Mesodermal cell (in vitro differentiated cells): ENCODE results near the gene ANXA5.
A peak's percentile ranks its signal among the peaks of the same experiment; 100 is the strongest.

ENCODE experiments used
- H3K27ac ChIP-seq: 2 replicates; pipeline ENCODE4 v1.7.0; 2013; ENCODE audit warnings: mild to moderate bottlenecking, low read depth, low read length, moderate library complexity; ENCODE audit not compliant: severe bottlenecking
- H3K36me3 ChIP-seq: 2 replicates; pipeline ENCODE4 v1.7.1; 2013; ENCODE audit warnings: mild to moderate bottlenecking, low read length, moderate library complexity; ENCODE audit not compliant: control insufficient read depth, insufficient read depth
- H3K4me1 ChIP-seq: one replicate; pipeline ENCODE4 v1.7.1; 2013; ENCODE audit warnings: mild to moderate bottlenecking, low read length; ENCODE audit not compliant: insufficient read depth, control insufficient read depth, poor library complexity, severe bottlenecking
- H3K4me3 ChIP-seq: 2 replicates; pipeline ENCODE4 v1.7.0; 2013; ENCODE audit warnings: low read length, control low read depth, mild to moderate bottlenecking; ENCODE audit not compliant: insufficient read depth, poor library complexity, severe bottlenecking; ENCODE audit errors: extremely low read depth
- H3K9me3 ChIP-seq: 2 replicates; pipeline ENCODE4 v1.7.1; 2013; ENCODE audit warnings: mild to moderate bottlenecking, low read length, moderate library complexity; ENCODE audit not compliant: control insufficient read depth
- WGBS, 2 experiments: methylation state at CpG; one replicate each; pipeline ENCODE4 v1.1.5; 2013; ENCODE audit warnings: missing lambda C conversion rate in 2 of 2; ENCODE audit not compliant: insufficient coverage in 2 of 2; 5-methylcytosine and 5-hydroxymethylcytosine counted together

Gene ANXA5

DNA sequence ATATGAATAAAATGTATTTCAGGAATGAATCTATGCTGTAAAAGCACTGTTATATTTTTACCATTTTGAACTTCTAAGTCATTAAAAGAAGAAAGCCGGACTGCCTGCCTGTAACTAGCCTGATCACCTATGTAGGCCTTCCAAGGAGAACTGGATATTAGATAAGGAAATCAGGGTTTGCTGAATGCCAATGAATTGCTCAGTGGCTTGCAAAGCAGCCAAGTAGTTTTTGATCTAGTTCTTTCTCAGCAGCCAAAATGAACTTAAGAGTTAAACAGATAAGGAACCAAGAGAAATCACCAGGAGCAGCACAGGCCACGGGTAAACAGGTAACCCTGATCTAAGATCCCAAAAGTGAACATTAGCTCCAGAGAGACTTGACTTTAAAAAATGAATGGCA is 3.3 kb downstream of the ANXA5 start:
- Histone ChIP-seq H3K9me3 (no peaks in the 10 kb centered on the region), H3K27ac (no peak overlapping the region), H3K36me3 (peaks cover 39% of the 10 kb centered on the region), H3K4me1 (peaks cover 45% of the 10 kb centered on the region), H3K4me3 (peak overlapping the region; percentile 9)
- 40% methylated on average over 1 of the region's 2 CpGs; no CpG with 5 or more reads in 1 of the 2 experiments for WGBS, 2 experiments

DNA sequence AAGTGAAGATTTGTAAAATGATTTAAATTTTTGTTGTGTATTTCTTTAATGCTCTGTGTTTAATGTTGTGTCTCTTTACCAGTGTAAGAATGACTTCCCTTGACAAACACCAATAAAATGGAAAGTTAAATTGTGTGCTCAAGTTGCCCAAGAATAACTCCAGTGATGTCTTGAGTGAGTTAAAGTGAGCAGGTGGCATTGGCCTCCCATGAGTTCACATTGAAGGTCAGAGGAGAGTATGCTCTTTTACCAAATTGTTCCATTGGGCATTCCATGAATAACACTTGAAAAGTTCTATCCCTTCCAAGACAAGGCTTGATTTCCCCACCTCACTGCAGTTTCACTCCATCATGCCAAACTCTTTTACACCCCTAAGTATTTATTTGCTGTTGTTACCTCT is 4.5 kb downstream of the ANXA5 start:
- Histone ChIP-seq H3K27ac (peak overlapping the region; percentile 33), H3K4me1 (peaks cover 46% of the 10 kb centered on the region), H3K4me3 (no peak overlapping the region), H3K9me3 (no peaks in the 10 kb centered on the region), H3K36me3 (peaks cover 51% of the 10 kb centered on the region)

DNA sequence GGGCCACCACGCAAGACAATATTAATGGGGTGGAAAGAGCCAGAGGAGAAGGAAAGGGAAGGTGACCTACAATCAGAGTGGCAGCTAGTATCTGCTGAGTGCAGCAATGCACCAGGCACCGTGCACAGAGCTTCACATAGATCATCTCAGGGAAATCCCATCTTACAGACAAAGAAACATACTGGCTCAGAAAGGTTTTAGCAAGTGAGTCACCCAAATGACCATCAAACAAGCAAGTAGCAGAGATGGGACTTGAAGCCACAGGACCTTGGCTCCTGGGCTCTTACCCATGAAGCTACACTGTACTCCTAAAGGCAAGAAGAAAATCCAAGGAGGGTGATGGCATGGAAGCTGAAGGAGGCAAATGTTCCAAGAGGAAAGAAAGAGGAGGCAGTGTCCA is 6.8 kb downstream of the ANXA5 start:
- peaks cover 71% of the 10 kb centered on the region for H3K36me3 ChIP-seq
- peak overlapping the region; percentile 98 for H3K27ac ChIP-seq
- WGBS, 2 experiments = 83 to 88% methylated on average over 1 to 2 of the region's 2 CpGs
- H3K4me1 ChIP-seq = peaks cover 46% of the 10 kb centered on the region
- no peaks in the 10 kb centered on the region for H3K9me3 ChIP-seq
- peak overlapping the region; percentile 12 for H3K4me3 ChIP-seq

DNA sequence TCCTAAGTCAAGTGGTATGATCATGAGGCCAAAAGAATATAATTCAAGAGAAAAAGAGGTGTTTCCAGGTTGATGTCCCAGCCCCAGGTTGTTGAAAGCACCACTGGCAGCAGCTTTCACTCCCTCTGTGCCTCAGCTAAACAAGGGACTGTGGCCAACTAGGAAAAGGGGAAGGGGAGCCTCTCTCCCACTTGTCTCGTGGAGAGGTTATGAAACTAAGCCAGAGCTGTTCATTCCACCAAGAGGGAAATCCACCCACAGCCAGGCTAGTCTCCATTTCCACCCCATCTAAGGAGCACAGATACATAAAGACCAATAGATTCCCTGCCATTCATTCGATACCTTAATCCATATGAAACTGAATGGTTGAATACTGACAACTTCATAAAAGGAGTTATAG is 8.1 kb downstream of the ANXA5 start:
- no peaks in the 10 kb centered on the region for H3K9me3 ChIP-seq
- H3K27ac ChIP-seq = no peak overlapping the region
- no peak overlapping the region for H3K4me3 ChIP-seq
- H3K36me3 ChIP-seq = peaks cover 79% of the 10 kb centered on the region
- WGBS, 2 experiments = no CpG with 5 or more reads among the region's 2 CpGs
- peaks cover 44% of the 10 kb centered on the region for H3K4me1 ChIP-seq

DNA sequence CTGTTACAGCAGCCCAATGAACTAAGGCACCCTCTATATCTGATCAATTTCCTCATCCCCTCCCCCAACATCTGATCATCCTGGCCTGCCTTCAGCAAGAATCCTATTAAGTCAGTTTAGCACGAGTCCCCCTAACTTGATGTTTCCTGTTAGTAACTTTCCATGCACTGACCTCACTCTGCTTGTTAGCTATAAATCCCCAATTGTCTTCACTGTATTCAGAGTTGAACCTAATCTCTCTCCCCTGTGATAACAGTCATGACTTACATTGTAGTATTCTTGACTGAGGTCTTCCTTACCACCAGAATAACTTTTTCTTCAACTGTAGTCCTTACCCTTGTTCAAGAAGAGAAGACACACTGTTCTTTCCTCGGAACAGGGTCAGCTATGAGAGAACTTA is 8.5 kb downstream of the ANXA5 start:
- Histone ChIP-seq H3K36me3 (peaks cover 76% of the 10 kb centered on the region), H3K9me3 (no peaks in the 10 kb centered on the region), H3K27ac (no peak overlapping the region), H3K4me3 (no peak overlapping the region), H3K4me1 (peaks cover 40% of the 10 kb centered on the region)
- 89 to 95% methylated on average over 2 of the region's 2 CpGs for WGBS, 2 experiments

DNA sequence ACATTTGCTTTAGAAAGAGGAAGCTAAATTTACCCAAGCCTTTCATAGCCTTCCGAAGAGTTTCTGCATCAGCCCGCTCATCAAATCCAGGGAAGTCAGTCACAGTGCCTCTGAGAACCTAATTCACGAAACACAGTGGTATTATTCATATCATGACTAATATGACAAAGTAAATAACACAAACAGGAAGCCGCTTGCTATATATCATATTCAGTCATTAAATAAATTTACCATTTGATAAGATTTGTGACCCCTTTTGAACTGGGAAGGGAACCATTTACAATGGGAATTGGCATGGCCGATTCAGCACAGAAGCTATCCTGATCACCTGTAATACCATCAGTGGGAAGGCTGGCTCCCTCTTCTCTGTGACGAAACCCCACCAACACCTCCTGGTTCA is 10.5 kb downstream of the ANXA5 start:
- Histone ChIP-seq H3K36me3 (peaks cover 77% of the 10 kb centered on the region), H3K4me1 (peaks cover 23% of the 10 kb centered on the region), H3K4me3 (no peak overlapping the region), H3K9me3 (no peaks in the 10 kb centered on the region), H3K27ac (no peak overlapping the region)
- 93 to 100% methylated on average over 2 to 3 of the region's 6 CpGs for WGBS, 2 experiments

DNA sequence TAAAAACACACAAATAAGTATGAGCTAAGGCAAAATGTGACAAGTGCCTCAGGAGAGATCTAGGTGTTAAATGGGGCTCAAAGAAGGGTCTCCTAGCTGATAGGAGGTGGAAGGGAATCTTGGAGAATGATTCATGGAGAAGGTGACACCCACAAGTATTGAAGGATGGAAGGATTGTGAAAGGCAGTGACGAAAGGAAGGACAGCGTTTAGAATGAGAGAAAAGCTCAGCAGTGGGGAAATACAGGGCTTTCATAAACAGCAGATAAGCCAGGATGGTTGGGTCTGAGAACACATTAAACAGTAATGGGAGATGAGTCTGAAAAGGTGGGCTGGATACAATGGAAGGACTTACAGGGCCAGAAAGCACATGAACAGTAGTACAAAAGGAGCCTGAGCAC is 11.5 kb downstream of the ANXA5 start:
- Histone ChIP-seq H3K4me3 (no peak overlapping the region), H3K27ac (no peak overlapping the region)
- 85 to 94% methylated on average over 2 of the region's 2 CpGs for WGBS, 2 experiments

DNA sequence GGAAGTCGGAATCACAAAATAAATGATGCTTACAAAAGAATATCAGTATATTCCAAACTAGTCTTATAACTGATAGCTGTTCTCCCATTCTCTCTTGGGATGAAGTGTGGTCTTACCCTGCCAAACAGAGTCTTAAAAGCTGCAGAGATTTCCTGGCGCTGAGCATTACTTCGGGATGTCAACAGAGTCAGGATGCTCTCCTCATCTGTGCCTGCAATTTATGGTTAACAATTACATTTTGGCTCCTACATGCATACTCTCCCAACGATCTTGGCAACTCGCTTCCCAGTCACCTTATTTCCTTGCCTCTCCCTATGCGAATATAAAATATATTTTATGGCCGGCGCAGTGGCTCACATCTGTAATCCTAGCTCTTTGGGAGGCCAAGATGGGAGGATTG is 12.2 kb downstream of the ANXA5 start:
- Histone ChIP-seq H3K4me1 (peaks cover 10% of the 10 kb centered on the region), H3K36me3 (peaks cover 88% of the 10 kb centered on the region), H3K4me3 (no peak overlapping the region), H3K9me3 (no peaks in the 10 kb centered on the region), H3K27ac (no peak overlapping the region)
- WGBS, 2 experiments = 90 to 100% methylated on average over 4 of the region's 8 CpGs

More for the DNA sequence above, 11.5 kb downstream of the ANXA5 start:
- Histone ChIP-seq H3K36me3 (peaks cover 87% of the 10 kb centered on the region), H3K9me3 (no peaks in the 10 kb centered on the region), H3K4me1 (peaks cover 17% of the 10 kb centered on the region)

DNA sequence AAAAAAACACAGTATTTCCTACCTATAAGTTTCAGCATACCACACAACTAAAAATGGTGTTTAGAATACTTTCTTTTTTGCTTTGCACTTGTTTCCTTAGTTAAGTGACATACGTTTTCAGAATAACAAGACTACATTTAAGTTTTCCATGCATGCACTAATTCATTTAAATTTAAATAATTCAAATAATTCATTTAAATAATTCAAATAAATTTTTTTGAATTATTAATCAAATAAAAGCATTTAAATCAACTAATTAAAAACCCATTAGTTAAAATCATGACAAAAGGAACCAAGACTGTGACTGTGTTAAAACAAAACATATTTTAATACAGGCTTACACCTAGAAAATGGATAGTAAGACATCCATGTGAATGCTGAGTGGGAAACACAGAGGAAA is 12.8 kb downstream of the ANXA5 start:
- Histone ChIP-seq H3K4me1 (peaks cover 6% of the 10 kb centered on the region), H3K4me3 (no peak overlapping the region), H3K36me3 (peaks cover 88% of the 10 kb centered on the region), H3K27ac (no peak overlapping the region), H3K9me3 (no peaks in the 10 kb centered on the region)
- no CpG with 5 or more reads among the region's 1 CpG for WGBS, 2 experiments

DNA sequence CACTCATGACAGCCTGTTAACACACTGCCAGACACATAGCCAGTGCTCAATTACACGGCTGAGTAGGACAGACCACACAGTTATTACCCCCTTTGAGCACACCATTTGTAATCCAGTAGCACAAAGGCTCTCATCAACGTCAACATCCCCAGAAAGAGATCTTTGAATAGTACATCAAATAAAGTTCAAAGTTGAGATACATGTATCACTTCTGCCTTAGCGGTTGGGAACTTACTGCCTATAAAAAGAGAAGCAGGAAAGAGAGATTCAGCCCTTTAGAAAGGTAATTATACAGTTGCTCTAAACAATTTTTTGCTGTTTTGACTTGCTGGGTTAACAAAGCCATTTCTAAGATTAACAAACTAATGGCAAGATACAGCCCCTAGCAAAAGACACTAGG is 16.2 kb downstream of the ANXA5 start:
- H3K27ac ChIP-seq = no peak overlapping the region
- 80 to 92% methylated on average over 1 to 2 of the region's 3 CpGs for WGBS, 2 experiments
- no peak overlapping the region for H3K4me3 ChIP-seq
- H3K36me3 ChIP-seq = peaks cover 84% of the 10 kb centered on the region
- peaks cover 8% of the 10 kb centered on the region for H3K4me1 ChIP-seq
- H3K9me3 ChIP-seq = no peaks in the 10 kb centered on the region

DNA sequence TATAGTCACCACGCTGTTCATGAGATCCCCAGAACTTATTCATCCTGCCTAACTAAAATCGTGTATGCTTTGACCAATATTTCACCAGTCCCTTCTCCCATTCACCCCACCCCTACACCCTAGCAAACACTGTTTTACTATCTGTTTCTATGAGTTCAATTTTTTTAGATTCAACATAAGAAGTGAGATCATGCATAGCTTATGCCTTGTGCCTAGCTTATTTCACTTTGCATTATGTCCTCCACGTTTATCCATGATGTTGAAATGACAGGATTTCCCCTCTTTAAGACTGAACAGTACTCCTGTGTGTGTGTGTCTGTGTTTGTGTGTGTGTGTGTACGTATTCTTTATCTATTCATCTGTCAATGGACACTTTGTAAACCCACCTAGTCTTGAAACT is 16.8 kb downstream of the ANXA5 start:
- Histone ChIP-seq H3K36me3 (peaks cover 86% of the 10 kb centered on the region), H3K4me3 (no peak overlapping the region), H3K9me3 (no peaks in the 10 kb centered on the region), H3K4me1 (peaks cover 8% of the 10 kb centered on the region), H3K27ac (no peak overlapping the region)
- WGBS, 2 experiments = 83 to 96% methylated on average over 2 of the region's 4 CpGs
